Activated T-helper 1 cell treated with anti-CD3 and anti-CD28 coated beads, Interleukin-2, amount 50 U/mL, for 16 hours (primary cell): ENCODE results near the gene COL4A2.

Source experiments
- DNase-seq, 2 donors: peaks; one replicate each; pipeline ENCODE4 v3.0.0-alpha.2; 2020; ENCODE audit warnings: low read depth in 1 of 2, low spot score in 1 of 2

Gene COL4A2

DNA sequence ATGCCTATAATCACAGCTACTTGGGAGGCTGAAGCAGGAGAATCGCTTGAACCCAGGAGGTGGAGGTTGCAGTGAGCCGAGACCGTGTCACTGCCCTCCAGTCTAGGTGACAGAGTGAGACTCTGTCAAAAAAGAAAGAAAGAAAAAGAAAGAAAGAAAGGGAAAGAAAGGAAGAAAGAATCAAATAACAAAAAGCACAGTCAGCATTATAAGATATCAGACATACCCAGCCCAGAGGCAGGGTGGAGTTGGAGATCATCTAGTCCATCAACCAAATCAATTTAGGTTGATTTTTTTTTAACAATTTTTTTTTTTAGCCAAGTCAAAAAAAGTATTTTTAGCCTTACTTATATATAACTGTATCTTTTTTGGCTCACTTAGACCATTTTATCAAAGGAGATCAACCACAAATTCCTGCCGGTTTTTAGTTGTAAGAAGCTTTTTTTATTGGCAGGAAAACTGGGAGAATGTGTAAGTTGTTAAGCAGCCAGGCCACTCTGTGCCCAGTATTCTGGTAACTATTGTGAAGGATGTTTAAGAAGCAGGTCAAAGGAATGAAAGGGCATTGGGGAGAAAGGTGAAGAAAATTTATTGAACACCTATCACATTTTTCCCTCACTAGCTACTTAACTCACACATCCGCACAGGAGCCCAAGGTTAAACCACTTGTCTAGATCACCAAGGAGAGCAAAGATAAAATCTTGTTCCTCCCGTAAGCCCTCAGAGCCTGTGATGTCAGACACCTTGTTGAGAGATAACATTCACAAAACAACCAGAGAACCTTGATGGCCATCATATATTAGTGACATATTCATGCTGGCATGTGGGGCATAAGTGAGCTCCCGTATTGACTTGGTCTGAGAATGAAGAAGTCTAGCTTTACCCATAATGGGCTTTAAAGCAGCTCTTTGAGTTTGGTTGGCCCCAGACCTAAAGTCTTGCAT lies 91.8 kb downstream of the COL4A2 start:
- DNase-seq = no peak

DNA sequence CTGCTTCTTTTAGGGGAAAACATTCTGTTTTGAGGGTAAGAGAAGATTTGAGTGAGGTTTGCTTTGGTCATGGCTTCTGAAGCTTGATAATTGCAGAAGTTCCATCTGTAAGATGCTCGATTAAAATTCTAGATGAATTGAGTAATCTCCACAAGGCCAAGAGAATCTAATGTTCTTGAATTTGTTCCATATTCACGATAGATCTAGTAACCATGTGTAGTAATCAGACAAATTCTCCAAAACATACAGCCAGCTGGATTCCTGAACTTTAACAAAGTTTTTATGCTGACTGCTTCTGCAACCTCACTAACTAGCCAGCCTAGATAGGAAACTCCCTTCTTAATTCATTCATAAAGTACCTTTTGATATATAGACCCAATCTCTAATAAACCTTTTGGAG lies 92.7 kb downstream of the COL4A2 start:
- no peak for DNase-seq

DNA sequence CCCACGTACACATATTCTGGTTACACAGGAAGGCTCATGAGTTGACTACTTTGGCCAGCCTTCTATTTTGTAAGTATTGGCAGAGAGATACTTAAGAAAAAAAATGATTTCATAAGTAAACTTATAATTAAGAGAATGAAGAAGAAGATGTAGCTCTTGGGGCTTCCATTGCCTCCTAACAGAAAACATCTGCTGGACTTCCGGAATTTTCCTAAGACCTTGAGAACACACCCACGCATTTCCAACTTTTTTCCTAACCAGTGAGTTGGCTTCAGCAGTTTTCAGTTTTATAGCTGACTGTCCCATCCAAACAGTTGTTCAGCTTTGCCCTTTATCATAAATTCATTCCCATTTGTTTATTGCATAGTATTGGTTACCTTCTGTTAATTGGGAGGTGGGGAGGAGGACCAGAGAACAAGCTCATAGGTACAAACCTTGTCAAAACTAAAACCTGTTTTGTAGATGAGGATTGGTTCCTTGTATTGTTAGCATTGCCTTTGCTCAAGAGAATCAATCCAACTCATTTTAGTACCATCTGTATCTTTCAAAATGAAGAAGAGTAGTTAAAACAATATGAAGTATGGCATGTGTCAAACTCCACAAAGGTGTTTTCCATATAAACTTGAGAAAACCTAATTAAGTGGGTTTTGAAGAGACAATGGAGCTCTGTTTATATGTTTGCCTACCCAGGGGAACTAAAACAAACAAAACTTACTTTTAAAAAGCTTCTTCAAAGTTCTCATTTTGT lies 93.9 kb downstream of the COL4A2 start:
- no peak for DNase-seq

DNA sequence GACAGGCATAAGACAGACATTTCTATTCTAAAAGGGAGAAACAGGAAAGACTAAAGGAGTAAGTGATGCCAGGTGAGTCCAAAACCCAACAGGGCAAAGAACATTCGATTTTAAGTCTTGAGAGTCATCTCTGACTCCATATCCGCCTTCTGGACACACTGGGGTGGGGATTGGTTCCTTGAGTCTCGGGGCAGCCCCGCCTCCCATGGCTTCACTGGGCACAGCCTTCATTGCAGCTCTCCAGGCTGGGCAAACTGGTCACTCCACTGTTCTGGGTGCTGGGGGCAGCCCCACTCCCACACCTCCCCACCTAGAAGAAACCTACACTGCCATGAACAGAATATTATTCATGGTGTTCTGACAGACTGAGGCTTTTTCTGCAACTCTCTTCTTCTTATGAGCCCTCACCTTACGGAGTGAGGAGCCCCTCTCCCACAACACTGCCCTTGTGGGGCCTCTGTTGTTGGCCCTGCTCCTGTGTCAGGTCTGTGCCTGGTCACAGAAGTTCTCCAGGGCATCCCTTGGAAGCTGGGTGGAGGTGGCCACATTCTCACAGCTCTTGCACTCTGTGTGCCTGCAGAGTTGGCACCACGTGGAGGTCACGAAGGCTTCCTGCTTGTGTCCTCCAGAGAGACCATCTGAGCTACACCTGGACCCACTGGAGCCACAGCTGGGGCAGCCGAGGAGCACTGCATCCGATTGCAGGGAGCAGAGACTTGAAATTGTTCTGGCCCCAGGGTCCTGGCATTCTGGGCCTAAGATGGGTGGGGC lies 95.4 kb downstream of the COL4A2 start:
- DNase-seq = no peak

DNA sequence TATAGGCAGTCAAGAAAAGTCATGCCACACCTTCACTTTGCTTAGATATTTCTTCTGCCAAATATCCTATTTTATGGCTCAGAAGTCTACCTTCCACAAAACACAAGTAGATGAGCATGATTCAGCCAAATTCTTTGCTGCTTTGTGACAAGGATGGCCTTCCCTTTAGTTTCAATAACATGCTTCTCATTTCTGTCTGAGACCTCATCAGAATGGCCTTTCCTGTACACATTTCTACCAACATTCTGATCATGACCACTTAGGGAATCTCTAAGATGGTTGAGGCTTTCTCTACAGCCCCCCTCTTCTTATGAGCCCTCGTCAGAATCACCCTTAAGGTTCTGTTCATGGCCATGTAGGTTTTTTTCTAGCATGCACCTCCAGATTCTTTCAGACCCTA lies 96.2 kb downstream of the COL4A2 start:
- DNase-seq = no peak

DNA sequence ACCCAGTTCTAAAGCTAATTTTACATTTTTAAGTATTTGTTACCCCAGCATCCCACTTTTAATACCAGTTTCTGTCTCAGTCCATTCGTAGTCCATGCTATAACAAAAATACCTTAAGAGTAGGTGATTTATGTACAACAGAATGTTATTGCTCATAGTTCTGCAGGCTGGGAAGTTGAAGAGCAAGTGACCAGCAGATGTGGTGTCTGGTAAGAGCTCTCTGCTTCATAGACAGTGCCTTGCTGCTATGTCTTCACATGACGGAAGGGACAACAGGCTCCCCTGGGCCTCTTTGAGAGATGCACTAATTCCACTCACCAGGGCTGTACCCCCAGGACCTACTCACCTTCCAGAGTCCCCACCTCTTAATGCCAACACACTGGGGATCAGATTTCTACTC lies 96.6 kb downstream of the COL4A2 start:
- no peak for DNase-seq

DNA sequence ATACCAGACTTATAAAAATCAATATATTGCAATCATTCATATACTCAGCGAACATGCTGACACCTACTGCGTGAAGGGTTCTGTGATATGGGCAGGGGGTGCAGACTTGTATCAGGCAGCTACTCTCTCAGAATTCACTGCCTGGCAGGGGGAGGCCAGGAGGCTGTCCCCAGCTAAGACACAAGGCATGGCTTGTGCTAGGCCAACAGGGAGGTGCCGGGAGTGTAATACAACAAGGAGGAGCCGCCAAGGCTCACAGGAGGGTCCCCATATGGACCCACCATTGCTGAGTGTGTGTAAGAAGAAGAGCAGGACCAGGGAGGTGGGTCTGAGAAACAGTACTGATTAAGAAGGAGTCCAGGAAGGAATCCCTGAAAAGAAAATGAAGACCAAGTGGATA lies 97.2 kb downstream of the COL4A2 start:
- DNase-seq = no peak

DNA sequence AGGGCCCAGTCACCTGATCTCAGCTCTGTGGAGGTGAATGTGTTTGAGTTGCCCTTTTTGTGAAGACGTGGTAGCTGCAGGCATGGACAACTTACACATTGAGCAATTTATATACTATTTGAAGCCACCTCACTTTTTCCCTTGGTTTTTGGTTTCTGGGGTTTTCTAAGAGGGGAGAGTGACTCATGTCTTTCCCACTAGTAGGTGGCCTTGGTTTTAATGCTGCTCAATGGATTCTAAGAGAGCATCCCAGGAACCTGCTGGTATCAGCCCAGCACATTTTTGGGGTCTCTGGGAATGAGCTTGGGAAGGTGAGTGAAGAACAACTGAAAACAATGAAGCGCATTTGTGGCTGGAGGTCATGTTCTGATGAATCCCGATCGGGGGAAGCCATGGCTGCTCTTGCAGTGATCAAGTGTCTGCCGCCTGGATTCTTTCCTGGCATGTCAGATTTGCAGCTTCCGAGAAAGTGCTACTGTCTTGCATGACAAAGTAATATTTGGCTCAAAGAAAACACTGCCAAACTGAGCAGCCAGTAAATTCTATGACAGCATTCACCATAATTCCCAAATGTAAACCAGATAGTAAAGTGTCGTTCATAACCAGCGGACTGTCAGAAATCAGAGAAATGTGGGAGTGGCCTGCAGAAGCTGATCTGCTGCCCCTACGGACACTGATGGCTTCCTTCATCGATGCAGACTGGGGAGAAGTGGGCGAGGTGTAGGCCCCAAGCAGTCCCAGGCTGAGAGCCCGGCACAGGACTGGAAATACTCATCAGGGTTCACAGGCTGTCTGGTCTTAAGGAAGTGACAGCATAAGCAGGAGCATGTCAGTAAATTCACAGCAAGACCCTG lies 98.7 kb downstream of the COL4A2 start:
- no peak for DNase-seq

DNA sequence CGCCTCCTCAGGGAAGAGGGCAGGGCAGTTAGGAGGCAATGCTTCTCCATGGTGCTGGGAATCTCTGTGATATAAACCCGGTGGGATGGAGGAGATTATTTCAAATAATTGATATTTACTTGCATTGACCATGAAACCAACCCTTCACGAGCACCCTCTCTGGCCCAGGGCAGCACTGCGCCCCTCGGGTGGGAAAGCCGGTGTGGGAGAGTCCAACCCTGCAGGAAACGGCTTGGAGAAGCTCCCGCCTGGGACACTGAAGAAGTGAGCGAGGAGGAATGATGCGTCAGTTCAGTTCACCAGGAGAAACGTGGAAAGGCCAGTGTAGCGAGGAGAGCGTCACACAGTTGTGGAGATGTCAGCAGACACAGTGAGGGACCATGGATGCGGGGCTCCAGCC lies 99.9 kb downstream of the COL4A2 start:
- DNase-seq = no peak

DNA sequence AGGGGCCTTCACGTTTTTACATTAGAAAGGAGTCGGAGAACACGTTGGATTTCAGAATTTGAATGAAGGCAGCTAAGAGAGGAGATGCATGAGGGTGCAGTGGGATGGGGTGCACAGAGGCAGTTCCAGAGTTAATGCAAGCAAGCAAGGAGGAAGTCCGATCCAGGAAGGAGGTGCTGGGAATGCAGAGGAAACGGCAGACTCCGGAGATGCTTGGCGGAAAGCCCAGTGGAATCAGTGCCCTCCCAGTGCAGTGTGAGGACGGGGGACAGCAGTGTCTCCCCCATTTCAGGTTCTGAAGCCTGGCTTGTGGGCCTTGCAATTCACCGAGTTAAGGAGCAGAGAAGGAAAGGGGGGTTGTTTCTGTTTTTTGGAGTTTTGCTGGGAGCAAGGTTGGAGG lies 100.4 kb downstream of the COL4A2 start:
- no peak for DNase-seq

DNA sequence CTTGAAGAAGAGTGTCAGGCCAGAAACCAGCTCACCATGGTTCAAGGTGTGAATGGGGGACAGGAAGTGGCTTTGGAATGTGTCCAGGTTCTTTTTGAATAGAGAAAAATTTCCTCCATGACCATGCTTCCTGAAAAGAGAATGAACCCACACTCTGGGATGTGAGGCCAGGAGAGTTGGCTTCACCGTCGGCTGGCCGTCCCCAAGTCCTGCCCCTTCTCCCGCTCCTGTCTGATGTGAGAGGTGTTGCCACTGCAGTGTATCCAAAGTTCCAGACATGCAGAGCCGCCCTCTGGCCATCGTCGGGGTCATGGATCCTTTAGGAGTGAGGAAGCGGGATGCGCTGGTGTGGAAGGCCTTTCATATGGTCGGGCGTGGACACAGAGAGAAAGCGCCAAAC lies 101.2 kb downstream of the COL4A2 start:
- DNase-seq = no peak

DNA sequence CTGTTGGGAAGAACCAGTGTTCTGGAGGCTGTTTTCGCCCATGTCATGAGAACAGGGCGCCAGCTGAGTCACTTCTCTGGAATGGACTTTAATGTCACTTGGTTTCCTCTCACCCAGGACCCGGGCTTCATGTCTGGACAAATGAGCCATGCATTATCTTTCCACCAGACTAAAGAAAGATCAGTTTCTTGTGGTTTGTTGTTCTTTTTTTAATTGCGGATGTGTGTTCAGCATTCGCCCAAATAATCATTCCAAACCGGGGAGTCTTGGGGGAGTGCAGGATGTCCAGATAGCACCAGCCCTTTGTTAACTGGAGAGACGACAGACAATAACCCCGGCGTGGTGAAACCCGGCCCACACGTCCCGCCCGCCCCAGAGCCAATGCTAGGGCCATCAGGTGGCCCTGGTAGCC lies 102.5 kb downstream of the COL4A2 start:
- DNase-seq = no peak

DNA sequence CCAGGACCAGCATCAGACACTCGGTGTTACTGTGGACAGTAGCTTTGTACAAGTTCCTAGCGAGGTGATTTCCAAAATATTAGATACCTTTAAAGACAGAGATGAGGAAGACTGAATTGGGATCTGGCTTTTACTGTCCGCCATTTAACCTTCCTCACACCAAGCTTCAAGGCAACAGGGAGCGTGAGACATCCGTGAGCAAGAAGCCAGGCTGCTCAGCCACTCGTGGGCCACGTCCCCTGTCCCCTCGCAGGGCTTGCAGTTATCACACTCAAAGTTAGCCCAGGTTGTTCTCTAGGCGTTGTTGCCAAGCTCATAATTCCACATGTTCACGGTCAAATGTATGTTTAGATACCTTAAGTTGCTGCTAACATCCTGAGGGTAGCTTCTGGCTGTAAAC lies 102.9 kb downstream of the COL4A2 start:
- DNase-seq = no peak

DNA sequence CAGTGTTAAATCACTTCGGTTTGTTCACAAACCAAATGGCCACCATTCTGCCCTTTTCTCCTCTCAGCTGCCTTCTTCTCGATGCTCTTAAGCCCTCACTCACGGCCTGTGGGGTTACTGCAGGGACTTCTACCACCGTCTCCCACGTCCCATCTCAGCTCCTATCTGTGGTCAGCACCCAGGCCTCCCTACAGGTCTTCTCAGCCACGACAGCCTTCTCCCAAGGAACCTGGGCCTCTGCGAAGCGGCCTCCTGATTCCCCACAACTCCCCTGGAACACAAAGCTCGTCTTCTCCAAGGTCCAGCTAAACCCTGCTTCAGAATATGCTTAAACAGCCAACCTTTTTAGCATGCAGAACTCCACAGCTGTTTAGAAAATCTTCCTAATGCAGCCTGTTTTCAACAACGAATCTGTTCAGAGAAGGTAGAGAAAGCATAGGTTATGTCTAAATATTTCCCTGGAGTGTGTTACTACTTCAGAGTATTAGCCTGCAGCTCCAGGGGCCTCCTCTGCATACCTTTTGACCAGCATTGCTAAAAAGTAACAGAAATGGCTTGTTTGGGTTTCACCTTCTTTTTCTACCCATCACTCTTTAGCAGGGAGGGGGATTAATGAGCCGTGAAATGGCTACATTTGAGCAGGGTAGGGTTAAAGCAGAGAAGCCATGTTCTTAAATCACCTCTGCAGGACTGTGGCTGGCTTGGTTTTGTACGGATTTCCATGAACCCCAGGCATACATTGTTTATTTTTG lies 104.0 kb downstream of the COL4A2 start:
- no peak for DNase-seq

DNA sequence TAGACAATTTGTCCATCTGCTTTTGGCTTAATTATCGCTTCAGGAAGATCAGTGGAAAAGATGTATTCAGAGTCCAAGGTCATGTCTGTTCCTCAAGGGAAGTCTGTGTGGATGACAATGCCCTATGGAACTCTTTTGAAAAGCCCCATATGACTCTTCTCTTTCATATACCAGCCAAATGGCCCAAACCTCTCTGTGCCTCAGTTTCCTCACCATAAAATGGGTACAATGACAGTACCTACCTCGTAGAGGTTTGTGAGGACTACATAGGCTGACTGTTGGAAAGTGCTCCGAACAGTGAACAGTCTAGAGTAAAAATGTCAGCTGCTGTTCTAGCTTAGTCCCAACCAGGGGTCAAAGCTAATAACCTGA lies 104.6 kb downstream of the COL4A2 start:
- DNase-seq = no peak

DNA sequence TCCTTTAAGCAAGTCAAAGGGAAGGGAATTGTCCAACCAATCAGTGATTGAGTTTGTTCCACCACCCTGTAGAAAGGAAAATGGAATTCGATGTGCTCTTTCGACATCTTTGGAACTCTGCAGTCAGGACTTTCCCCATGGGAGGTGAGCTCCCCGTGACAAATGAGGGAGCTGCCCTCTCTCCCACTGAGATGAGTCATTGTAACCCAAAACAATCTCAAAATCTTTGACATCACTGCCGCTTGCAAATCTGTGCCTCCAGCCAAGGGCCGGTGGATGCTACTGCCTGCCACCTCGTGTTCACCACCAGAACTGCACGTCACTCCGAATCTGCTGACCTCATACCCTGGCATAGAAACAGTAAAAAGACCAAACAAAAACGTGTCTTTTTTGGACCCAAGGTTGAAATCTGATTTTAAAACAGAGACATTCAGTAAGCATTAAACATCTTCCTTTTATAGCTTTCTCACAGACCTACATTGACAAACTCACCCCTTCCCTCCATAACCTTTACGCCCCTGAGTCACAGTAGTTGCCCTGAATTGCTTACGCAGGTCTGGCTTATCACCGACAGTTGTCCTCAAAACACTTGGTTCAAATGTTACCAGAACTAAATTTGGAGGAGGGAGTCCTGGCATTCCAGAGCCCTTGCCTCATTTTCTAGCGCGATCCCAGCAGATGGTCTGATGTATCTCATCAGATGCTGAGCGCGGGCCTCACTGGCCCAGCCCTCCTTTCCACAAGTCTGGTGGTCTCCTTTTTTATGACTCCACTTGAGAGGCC lies 105.2 kb downstream of the COL4A2 start:
- peak; percentile 20 to 24 for DNase-seq

DNA sequence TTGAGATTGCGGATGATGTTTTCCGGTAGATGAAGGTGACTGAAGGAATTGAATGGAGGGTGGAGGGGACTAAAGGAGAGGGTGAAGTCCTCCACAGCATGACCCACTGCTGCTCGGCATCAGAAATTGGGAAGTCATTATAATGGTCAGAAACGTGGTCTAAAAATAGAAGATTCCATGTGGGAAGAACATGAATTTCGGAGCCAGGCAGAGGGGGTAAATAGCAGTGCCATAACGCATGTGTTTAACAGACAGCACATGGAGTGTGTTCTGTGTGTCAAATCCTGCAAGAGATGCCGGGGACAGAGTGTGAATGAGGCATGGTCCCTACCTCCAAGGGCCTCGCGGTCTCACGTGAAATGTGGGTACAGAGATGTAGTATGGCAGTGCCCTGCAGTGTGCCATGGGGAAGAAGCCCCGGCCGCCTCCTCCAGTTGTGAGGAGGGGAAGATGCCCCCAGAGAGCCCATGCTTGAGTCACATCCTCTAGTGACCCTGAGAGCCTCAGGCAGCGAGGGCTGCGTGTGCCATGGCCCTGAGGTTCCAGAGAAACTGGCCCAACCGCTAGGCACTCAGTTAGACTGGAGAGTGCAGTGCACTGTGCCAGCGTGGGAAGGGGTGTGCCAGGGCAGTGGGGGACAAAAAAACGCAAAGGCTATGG lies 106.1 kb downstream of the COL4A2 start:
- DNase-seq = no peak

DNA sequence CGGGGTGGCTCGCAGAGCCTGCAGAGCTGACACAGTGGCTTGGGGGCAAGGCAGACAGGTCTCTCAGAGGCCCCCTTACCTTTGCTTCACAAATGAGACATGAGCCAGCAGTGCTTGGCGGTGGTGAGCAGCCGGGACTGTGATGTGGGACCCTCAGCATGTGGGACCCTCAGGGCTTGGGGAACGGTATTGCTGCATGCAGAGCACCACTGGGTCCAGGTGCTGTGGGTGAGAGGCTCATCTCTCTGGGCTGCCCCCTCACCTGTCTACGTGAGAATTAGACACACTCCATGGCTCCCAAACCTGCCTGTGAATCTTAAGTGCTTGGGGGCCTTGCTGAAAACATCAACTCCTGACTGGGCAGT lies 106.6 kb downstream of the COL4A2 start:
- DNase-seq = no peak

DNA sequence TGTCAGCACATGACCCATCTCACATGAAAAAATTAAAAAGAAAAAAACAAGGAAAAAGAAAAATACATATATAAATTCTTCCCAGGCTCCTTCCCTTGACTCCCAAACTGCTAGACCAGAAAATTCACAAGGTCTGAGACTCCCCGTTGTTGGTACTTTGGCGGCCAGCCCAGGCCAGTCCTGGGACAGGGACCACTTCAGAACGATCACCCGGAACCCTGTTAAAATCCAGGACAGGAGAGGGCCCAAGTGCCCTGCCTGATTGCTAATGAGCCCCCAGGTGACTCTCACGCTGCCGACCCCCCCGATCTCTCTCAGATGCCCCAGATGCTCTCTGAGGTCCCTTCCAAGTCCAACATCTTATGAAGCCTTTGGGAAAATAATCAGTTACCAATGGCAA lies 107.2 kb downstream of the COL4A2 start:
- no peak for DNase-seq
